WTC11 (cell line): ENCODE results near the gene NAALADL1. TPM values are rescaled to one million over a fixed set of nuclear protein-coding genes. Genes with fewer than 3 reads are reported as not detected.

Experiments
- ATAC-seq: fragments of 200-7000 bp; cut with Tn5 transposase; 2 replicates; pipeline ENCODE4 v1.10.0; 2021; ENCODE audit warnings: mild to moderate bottlenecking, moderate library complexity
- Bru-seq: library from RNA; stranded (reverse); fragments of 400-500 nt; gene quantifications from one replicate; lab custom pipeline; 2021; lab: Mats Ljungman, UMichigan
- CTCF ChIA-PET: fragments of 300-600 bp; sonication (Branson Sonifier 250); formaldehyde crosslinking; loops from one replicate; lab custom pipeline; 2021; ENCODE audit warnings: antibody characterized with exemption; lab: Charles Lee
- POLR2A ChIA-PET: fragments of 350-600 bp; sonication (Branson Sonifier 250); formaldehyde crosslinking; loops from one replicate; lab custom pipeline; 2021; ENCODE audit warnings: antibody characterized with exemption; lab: Charles Lee
- DNase-seq: peaks from one replicate; pipeline ENCODE4 v3.0.0; 2021; ENCODE audit warnings: low spot score
- H3K27ac Mint-ChIP-seq: 2 replicates; pipeline ENCODE4 v1.8.0; 2021; ENCODE audit warnings: mixed read lengths
- H3K27me3 Mint-ChIP-seq: 2 replicates; pipeline ENCODE4 v1.8.0; 2021; ENCODE audit warnings: low read depth, mild to moderate bottlenecking, moderate library complexity, mixed read lengths
- H3K36me3 Mint-ChIP-seq: 2 replicates; pipeline ENCODE4 v1.8.0; 2021; ENCODE audit warnings: mixed read lengths
- H3K4me1 Mint-ChIP-seq: 2 replicates; pipeline ENCODE4 v1.8.0; 2022; ENCODE audit warnings: mixed read lengths
- H3K4me3 Mint-ChIP-seq: 2 replicates; pipeline ENCODE4 v1.8.0; 2021; ENCODE audit warnings: mild to moderate bottlenecking, moderate library complexity, mixed read lengths
- H3K9me3 Mint-ChIP-seq: 2 replicates; pipeline ENCODE4 v1.8.0; 2021; ENCODE audit warnings: mixed read lengths
- ATF1 ChIP-seq: sonication (generic); formaldehyde crosslinking; IDR thresholded peaks from 2 replicates; pipeline ENCODE4 v1.8.1; 2023; ENCODE audit warnings: mild to moderate bottlenecking, moderate library complexity, missing genetic modification reagents
- CBFB ChIP-seq: sonication (generic); formaldehyde crosslinking; IDR thresholded peaks from 2 replicates; pipeline ENCODE4 v1.8.1; 2022; ENCODE audit warnings: mild to moderate bottlenecking, low read depth, missing genetic modification reagents
- EMX1 ChIP-seq: fragments of 250-450 bp; sonication (Bioruptor Pico); IDR thresholded peaks from 2 replicates; pipeline ENCODE4 v1.8.0; 2021; ENCODE audit warnings: mild to moderate bottlenecking
- ESRRA ChIP-seq: sonication (generic); formaldehyde crosslinking; IDR thresholded peaks from 2 replicates; pipeline ENCODE4 v1.8.1; 2022; ENCODE audit warnings: mild to moderate bottlenecking, missing genetic modification reagents, borderline replicate concordance
- FOXK1 ChIP-seq: sonication (generic); formaldehyde crosslinking; IDR thresholded peaks from 2 replicates; pipeline ENCODE4 v1.8.0; 2022; ENCODE audit warnings: mild to moderate bottlenecking, moderate library complexity, missing genetic modification reagents
- NFE2L1 ChIP-seq: sonication (generic); formaldehyde crosslinking; IDR thresholded peaks from 2 replicates; pipeline ENCODE4 v1.8.1; 2023; ENCODE audit warnings: missing genetic modification reagents
- NR3C1 ChIP-seq: sonication (generic); formaldehyde crosslinking; conservative IDR thresholded peaks from 2 replicates; pipeline ENCODE4 v1.8.1; 2023; ENCODE audit warnings: low read depth, mild to moderate bottlenecking, missing genetic modification reagents
- RELA ChIP-seq: sonication (generic); formaldehyde crosslinking; IDR thresholded peaks from 2 replicates; pipeline ENCODE4 v1.8.1; 2022; ENCODE audit warnings: missing genetic modification reagents, mild to moderate bottlenecking, borderline replicate concordance
- TEAD4 ChIP-seq: sonication (generic); formaldehyde crosslinking; IDR thresholded peaks from 2 replicates; pipeline ENCODE4 v1.8.0; 2022; ENCODE audit warnings: mild to moderate bottlenecking, missing genetic modification reagents
- ZNF219 ChIP-seq: sonication (generic); formaldehyde crosslinking; IDR thresholded peaks from 2 replicates; pipeline ENCODE4 v1.8.0; 2023; ENCODE audit warnings: missing genetic modification reagents, mild to moderate bottlenecking, borderline replicate concordance
- long read RNA-seq, 3 experiments: library from RNA in 1 of 3; library from capped mRNA in 1 of 3; library from polyadenylated mRNA in 1 of 3; unstranded in 2 of 3; stranded (forward) in 1 of 3; transcript quantifications; one replicate each; pipeline ENCODE4 v2.0.0, GENCODE V29; 2021
- total RNA-seq: library from RNA; stranded (reverse); gene quantifications from 3 replicates; pipeline ENCODE4 v1.2.3, GENCODE V29; 2021
- TF ChIP-seq, protein P1 (sequence below): fragments of 250-450 bp; sonication (Bioruptor Pico); IDR thresholded peaks from 2 replicates; pipeline ENCODE4 v1.8.0; 2021; ENCODE audit warnings: mild to moderate bottlenecking
- TF ChIP-seq, protein P2 (sequence below): sonication (generic); formaldehyde crosslinking; conservative IDR thresholded peaks from 2 replicates; pipeline ENCODE4 v1.8.1; 2022; ENCODE audit warnings: mild to moderate bottlenecking, missing genetic modification reagents
- TF ChIP-seq, protein P3 (sequence below): fragments of 250-450 bp; sonication (Bioruptor Pico); IDR thresholded peaks from 2 replicates; pipeline ENCODE4 v1.9.0; 2021; ENCODE audit warnings: mild to moderate bottlenecking
- TF ChIP-seq, protein P4 (sequence below): fragments of 200-600 bp; IDR thresholded peaks from 2 replicates; pipeline ENCODE4 v1.8.0; 2022; ENCODE audit warnings: antibody characterized with exemption

NAALADL1 gene, protein sequence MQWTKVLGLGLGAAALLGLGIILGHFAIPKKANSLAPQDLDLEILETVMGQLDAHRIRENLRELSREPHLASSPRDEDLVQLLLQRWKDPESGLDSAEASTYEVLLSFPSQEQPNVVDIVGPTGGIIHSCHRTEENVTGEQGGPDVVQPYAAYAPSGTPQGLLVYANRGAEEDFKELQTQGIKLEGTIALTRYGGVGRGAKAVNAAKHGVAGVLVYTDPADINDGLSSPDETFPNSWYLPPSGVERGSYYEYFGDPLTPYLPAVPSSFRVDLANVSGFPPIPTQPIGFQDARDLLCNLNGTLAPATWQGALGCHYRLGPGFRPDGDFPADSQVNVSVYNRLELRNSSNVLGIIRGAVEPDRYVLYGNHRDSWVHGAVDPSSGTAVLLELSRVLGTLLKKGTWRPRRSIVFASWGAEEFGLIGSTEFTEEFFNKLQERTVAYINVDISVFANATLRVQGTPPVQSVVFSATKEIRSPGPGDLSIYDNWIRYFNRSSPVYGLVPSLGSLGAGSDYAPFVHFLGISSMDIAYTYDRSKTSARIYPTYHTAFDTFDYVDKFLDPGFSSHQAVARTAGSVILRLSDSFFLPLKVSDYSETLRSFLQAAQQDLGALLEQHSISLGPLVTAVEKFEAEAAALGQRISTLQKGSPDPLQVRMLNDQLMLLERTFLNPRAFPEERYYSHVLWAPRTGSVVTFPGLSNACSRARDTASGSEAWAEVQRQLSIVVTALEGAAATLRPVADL
- total RNA-seq: 4.5 to 6.1 TPM (median 5.9 TPM) in 3 replicates
- percentile 26 among the genes with signal in this experiment for Bru-seq, nascent RNA
- long read RNA-seq, experiment 1, partial matches to known transcripts: 3 of 9 reads
- long read RNA-seq, experiment 1, other reads (novel, unspliced or antisense): 6 of 9 reads
- long read RNA-seq, experiment 2, partial matches to known transcripts: 1 of 4 reads
- long read RNA-seq, experiment 2, other reads (novel, unspliced or antisense): 3 of 4 reads
- long read RNA-seq, experiment 3, partial matches to known transcripts: 0 of 1 reads
- long read RNA-seq, experiment 3, other reads (novel, unspliced or antisense): 0 of 1 reads

DNA sequence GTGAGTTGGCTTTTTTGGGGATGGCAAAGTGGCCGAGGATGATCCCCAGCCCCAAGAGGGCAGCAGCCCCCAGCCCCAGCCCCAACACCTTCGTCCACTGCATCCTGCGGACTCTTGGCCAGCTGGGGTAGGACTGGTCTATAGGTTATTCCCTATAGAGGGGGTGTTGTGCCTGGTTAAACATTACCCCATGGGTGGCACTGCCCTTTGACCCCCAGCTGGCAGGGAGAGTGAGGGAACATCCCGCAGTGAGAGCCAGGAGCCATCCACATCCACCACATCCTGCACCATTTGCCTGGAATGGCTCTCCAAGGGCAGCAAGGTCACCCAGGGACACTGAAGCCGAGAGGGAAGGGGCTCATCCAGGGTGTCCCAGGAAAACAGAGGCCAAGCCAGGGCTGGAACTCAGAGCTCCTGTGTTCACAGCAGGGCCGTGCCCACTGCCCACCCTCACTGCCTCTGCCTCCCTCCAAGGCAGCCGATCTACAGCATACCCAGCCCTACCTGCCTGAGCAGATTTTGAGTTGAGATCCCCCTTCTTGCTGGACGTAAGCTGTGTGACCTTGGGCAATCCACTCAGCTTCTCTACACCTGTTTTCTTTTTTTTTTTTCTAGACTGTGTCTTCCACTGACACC lies at the start of gene NAALADL1:
NAALADL1 (minus strand) TSS at position 135 of the 636 bp plus-strand sequence; CDS start at position 103, 32 bp downstream.
- Mint-ChIP-seq H3K4me3 (no peak within 1 kb of the TSS), H3K27ac (no peak within 1 kb of the TSS; the same call in 1 of the 2 replicates), H3K4me1 (peaks cover 2% of the 10 kb centered on the region), H3K27me3 (no peaks in the 10 kb centered on the region; the same call in 1 of the 2 replicates)
- CTCF ChIA-PET: interaction anchor here (0.5 to 1.2 kb wide), 3 partner anchors 44 to 80 kb away, joined by 3 to 5 read pairs (median 3); partner anchors contain the start of gene ARL2
- no peak for DNase-seq
- TF ChIP-seq, protein P1, sequence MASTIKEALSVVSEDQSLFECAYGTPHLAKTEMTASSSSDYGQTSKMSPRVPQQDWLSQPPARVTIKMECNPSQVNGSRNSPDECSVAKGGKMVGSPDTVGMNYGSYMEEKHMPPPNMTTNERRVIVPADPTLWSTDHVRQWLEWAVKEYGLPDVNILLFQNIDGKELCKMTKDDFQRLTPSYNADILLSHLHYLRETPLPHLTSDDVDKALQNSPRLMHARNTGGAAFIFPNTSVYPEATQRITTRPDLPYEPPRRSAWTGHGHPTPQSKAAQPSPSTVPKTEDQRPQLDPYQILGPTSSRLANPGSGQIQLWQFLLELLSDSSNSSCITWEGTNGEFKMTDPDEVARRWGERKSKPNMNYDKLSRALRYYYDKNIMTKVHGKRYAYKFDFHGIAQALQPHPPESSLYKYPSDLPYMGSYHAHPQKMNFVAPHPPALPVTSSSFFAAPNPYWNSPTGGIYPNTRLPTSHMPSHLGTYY (CRISPR knock-in tag): no peak
- TF ChIP-seq, all 79 proteins: peak for 0
- POLR2A ChIA-PET: interaction anchor here (0.7 kb wide), 1 partner anchor 14 kb away, joined by 3 read pairs; no protein-coding TSS in a partner anchor
- Mint-ChIP-seq H3K36me3 (no peaks in the 10 kb centered on the region), H3K9me3 (no peaks in the 10 kb centered on the region)
- ATAC-seq: no peak

DNA sequence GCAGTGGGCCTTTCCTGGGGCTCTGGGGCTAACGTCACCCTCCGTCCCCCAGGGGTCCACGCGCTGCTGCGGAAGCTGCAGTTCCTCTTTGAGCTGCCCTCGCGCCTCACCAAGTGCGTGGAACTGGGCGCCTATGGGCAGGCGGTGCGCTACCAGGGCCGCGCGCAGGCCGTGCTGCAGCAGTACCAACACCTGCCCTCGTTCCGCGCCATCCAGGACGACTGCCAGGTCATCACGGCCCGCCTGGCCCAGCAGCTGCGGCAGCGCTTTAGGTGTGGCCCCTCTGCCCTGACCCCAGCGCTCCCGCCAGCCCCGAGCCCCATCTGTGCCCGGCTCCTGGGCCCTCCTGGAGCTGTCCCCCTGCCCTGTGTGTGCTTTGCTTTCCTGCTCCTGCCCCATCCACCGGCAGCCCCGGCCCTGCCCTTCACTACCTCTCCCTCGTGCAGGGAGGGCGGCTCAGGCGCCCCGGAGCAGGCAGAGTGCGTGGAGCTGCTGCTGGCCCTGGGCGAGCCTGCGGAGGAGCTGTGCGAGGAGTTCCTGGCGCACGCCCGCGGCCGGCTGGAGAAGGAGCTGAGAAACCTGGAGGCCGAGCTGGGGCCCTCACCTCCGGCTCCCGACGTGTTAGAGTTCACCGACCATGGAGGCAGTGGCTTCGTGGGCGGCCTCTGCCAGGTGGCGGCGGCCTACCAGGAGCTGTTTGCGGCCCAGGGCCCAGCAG lies 49.6 kb upstream of the NAALADL1 start:
- Mint-ChIP-seq H3K36me3 (peaks cover 3% of the 10 kb centered on the region; the same call in 1 of the 2 replicates), H3K4me1 (peaks cover 7% of the 10 kb centered on the region), H3K27me3 (no peaks in the 10 kb centered on the region), H3K27ac (no peak overlapping the region), H3K4me3 (no peak overlapping the region), H3K9me3 (no peaks in the 10 kb centered on the region)
- no peak for DNase-seq
- ATAC-seq: no peak
- POLR2A ChIA-PET: no interaction called here
- CTCF ChIA-PET: interaction anchor here (1.5 kb wide), 1 partner anchor 9 kb away, joined by 5 read pairs; the partner anchor contains the start of gene ZNHIT2
- TF ChIP-seq RELA (CRISPR knock-in tag) (no peak), ZNF219 (CRISPR knock-in tag) (no peak), CBFB (no peak)

DNA sequence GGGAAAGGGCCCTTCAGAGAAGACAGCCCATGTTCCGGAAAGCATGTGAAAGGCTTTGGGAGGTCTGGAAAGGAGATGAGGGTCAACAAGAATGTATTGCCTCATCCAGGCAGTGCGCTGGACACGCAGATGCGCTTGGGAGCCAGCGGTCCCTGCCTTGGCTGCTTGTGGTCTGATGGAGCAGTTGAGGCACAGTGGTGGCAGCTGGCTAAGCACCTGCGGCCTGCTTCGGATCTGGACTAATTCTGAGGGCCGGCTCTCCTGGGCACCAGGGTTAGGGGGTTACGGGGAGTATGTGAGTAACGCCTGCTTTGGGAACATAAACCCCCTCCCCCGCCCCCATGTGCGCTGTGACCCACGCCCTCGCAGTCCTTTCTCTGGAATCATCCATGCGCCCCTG lies 48.7 kb upstream of the NAALADL1 start:
- Mint-ChIP-seq H3K4me1 (peaks cover 7% of the 10 kb centered on the region), H3K4me3 (no peak overlapping the region), H3K27me3 (no peaks in the 10 kb centered on the region), H3K9me3 (no peaks in the 10 kb centered on the region), H3K36me3 (peaks cover 3% of the 10 kb centered on the region; the same call in 1 of the 2 replicates), H3K27ac (no peak overlapping the region)
- POLR2A ChIA-PET: no interaction called here
- no peak for ATAC-seq
- TF ChIP-seq EMX1 (CRISPR knock-in tag): no peak
- no peak for TF ChIP-seq NFE2L1
- no peak for TF ChIP-seq NR3C1 (CRISPR knock-in tag)
- no peak for TF ChIP-seq TEAD4 (CRISPR knock-in tag)
- TF ChIP-seq FOXK1 (CRISPR knock-in tag): no peak
- TF ChIP-seq ATF1 (CRISPR knock-in tag): no peak
- TF ChIP-seq, protein P2, sequence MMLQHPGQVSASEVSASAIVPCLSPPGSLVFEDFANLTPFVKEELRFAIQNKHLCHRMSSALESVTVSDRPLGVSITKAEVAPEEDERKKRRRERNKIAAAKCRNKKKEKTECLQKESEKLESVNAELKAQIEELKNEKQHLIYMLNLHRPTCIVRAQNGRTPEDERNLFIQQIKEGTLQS (CRISPR knock-in tag): no peak
- no peak for DNase-seq
- CTCF ChIA-PET: interaction anchor here (1.5 kb wide), 1 partner anchor 10 kb away, joined by 5 read pairs; the partner anchor contains the start of gene ZNHIT2

DNA sequence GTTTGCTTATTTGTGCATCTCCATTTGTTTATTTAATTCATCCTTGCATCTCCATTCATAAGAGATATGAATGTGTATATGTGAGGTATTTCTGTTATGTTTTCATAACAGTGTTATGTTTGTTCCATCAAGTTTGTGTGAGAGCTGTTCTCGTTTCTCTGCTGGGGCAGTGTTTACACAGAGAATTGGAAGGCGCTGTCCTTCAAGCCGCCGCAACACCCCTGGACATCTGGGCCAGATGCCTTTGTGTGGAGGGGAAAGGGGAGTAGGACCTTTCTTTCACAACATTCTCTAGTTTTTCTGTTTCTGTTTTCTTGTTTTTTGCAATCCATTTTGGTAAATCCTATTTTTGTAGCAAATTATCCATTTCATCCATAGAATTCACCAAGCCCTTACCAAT lies 46.3 kb upstream of the NAALADL1 start:
- no peak for DNase-seq
- ATAC-seq: no peak
- ChIA-PET CTCF (no interaction called here), POLR2A (no interaction called here)
- peaks cover 3% of the 10 kb centered on the region; the same call in 1 of the 2 replicates for H3K36me3 Mint-ChIP-seq
- no peak overlapping the region for H3K4me3 Mint-ChIP-seq
- H3K27me3 Mint-ChIP-seq: no peaks in the 10 kb centered on the region
- no peaks in the 10 kb centered on the region for H3K9me3 Mint-ChIP-seq
- H3K4me1 Mint-ChIP-seq: no peaks in the 10 kb centered on the region
- no peak overlapping the region for H3K27ac Mint-ChIP-seq
- TF ChIP-seq, protein P3, sequence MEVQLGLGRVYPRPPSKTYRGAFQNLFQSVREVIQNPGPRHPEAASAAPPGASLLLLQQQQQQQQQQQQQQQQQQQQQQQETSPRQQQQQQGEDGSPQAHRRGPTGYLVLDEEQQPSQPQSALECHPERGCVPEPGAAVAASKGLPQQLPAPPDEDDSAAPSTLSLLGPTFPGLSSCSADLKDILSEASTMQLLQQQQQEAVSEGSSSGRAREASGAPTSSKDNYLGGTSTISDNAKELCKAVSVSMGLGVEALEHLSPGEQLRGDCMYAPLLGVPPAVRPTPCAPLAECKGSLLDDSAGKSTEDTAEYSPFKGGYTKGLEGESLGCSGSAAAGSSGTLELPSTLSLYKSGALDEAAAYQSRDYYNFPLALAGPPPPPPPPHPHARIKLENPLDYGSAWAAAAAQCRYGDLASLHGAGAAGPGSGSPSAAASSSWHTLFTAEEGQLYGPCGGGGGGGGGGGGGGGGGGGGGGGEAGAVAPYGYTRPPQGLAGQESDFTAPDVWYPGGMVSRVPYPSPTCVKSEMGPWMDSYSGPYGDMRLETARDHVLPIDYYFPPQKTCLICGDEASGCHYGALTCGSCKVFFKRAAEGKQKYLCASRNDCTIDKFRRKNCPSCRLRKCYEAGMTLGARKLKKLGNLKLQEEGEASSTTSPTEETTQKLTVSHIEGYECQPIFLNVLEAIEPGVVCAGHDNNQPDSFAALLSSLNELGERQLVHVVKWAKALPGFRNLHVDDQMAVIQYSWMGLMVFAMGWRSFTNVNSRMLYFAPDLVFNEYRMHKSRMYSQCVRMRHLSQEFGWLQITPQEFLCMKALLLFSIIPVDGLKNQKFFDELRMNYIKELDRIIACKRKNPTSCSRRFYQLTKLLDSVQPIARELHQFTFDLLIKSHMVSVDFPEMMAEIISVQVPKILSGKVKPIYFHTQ: no peak
- no peak for TF ChIP-seq ESRRA (CRISPR knock-in tag)
- TF ChIP-seq, protein P4, sequence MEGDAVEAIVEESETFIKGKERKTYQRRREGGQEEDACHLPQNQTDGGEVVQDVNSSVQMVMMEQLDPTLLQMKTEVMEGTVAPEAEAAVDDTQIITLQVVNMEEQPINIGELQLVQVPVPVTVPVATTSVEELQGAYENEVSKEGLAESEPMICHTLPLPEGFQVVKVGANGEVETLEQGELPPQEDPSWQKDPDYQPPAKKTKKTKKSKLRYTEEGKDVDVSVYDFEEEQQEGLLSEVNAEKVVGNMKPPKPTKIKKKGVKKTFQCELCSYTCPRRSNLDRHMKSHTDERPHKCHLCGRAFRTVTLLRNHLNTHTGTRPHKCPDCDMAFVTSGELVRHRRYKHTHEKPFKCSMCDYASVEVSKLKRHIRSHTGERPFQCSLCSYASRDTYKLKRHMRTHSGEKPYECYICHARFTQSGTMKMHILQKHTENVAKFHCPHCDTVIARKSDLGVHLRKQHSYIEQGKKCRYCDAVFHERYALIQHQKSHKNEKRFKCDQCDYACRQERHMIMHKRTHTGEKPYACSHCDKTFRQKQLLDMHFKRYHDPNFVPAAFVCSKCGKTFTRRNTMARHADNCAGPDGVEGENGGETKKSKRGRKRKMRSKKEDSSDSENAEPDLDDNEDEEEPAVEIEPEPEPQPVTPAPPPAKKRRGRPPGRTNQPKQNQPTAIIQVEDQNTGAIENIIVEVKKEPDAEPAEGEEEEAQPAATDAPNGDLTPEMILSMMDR: no peak
